ENCODE data around the gene BPHL.
"Not testable (repeated sequence)": the region's sequence is repeated elsewhere in the genome, so short reads cannot be mapped to it uniquely, and the experiment has no call there.

Gene BPHL

DNA sequence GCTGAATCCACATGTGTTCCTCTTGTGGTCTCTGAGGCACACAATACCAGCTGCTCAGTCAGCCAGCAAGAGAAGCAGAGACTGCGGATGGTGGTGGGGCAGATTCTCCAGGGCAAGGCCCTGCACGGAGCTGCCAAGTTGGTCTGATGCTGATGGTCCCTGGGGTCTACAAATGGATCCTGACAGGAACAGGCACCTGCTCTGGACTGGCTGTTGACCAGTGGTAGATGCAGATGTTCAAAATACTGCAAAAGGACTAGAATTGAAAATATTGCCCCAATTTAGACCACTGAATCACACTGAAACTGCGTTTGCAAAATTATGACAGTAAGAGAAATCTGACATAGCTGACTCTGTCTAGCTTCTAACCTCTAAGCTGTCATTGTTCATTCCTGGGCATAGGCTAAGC is 68.5 kb downstream of the BPHL start:
- no peak for DNase-seq

- no peak for DNase-seq
Observed at GRCh38 chr6:3188262-3188661, 69.8 kb downstream of the BPHL start.

DNA sequence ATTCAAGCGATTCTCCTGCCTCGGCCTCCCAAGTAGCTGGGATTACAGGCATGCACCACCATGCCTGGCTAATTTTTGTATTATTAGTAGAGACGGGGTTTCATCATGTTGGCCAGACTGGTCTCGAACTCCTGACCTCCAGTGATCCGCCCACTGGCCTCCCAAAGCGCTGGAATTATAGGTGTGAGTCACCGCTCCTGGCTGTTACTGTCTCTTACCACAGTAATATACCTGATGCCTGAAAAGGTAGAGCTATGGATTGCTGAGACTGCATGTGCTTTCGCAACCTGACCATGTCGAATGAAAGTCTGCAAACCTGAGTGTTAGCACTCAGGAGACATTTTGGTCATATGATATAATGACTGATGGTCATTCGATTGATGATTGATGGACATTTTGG is 70.7 kb downstream of the BPHL start:
- not testable (repeated sequence) for DNase-seq

GRCh38 chr6:3190056-3190455 is 71.5 kb downstream of the BPHL start:
- no peak for DNase-seq

- no peak for DNase-seq
Observed at GRCh38 chr6:3190779-3191178, 72.3 kb downstream of the BPHL start.

DNA sequence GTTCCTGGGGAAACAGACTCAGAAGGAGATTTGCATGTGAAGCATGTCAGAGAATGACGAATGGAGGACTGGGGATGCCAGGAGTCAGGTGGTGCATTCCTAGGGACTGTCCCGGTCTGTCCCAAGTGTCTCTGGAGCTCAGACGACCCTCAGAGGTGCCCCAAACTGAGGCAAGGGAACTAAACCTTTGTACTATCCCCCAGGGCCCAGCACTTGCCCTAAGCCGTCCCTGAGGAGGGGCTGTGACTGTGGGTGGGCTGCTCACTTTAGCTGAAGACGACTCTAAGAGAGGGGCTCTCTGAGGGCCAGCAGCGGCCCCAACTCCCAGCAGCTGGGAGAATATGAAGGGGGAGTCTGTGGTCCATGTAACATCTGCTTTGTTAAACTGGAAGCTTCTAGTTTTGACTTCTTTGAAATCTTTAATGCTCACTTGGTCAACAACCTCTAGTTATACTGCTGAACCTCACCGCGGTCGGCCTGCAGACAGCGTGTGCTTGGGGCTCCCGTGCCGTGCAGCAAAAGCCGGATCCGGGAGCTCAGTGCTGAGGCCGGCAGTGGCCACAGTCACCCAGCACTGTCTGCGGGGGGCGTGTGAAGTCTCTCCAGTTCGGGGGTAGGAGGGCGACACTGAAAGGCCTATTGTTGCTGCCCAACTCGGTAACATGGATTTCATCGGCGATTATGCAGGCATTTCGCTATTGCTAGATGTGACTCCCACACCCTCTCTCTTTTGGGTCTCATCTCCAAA is 74.8 kb downstream of the BPHL start:
- no peak for DNase-seq

- DNase-seq, result peak; percentile 78
Observed at GRCh38 chr6:3194535-3195419, 76.3 kb downstream of the BPHL start.

DNA sequence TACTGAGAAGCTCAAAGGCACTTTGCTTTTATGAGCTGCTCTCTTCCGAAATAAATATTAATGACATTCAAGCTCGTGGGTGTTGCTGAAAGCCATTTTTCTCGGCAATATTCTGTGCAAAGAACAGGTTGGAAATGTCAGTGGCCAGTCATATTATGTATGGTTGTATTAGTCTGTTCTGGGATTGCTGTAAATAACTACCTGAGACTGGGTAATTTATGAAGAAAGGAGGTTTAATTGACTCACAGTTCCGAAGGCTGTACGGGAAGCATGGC is 76.8 kb downstream of the BPHL start:
- DNase-seq, result no peak

GRCh38 chr6:3195695-3196497 is 77.4 kb downstream of the BPHL start:
- DNase-seq, result no peak

DNA sequence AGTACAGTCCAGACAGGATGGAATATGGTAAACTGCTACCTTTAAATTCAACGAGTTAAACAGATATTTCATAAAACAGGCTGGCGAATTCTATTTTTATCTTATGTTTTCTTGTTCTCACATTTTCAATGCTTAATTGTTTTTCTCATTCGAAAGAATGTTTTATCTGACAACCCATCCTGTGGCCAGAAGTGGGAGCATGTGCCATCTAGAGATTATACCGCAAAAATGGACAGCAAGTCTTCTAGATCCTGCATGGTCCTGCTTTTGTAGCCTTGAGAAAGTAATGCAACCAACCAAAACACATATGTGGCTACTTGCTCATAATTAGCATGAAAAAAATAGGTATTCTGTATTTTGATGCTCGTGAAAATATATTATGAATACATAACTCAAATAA is 78.3 kb downstream of the BPHL start:
- no peak for DNase-seq

DNA sequence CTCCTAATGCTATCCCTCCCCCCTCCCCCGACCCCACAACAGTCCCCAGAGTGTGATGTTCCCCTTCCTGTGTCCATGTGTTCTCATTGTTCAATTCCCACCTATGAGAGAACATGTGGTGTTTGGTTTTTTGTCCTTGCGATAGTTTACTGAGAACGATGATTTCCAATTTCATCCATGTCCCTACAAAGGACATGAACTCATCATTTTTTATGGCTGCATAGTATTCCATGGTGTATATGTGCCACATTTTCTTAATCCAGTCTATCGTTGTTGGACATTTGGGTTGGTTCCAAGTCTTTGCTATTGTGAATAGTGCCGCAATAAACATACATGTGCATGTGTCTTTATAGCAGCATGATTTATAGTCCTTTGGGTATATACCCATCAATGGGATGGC is 79.2 kb downstream of the BPHL start:
- DNase-seq, result not testable (repeated sequence)

- DNase-seq, result no peak
Observed at GRCh38 chr6:3199382-3199781, 80.9 kb downstream of the BPHL start.

- no peak for DNase-seq
Observed at GRCh38 chr6:3200682-3201081, 82.2 kb downstream of the BPHL start.

DNA sequence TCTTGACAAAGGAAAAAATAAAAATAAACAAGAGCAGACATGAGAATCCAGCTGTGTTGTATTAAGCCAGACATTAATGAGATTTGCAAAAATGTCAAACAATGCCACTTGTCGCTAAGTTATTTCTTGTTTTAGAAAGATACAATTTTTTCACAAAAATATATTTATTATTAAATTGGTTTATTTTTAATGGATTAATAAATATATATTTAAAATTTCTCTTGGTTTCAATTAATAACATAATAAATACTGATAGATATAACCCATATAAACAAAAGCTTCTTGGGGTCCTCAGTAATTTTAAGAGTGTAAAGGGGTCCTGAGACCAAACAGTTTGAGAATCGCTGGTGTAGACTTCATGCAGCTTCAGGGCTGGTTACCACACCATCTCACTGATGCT is 82.9 kb downstream of the BPHL start:
- no peak for DNase-seq
